HG03064 (cell line): ENCODE data around the gene BCL3.

Experiments used
- ATAC-seq: cut with Tn5 transposase; IDR thresholded peaks from one replicate; pipeline ENCODE4 v1.9.1; 2021; ENCODE audit warnings: low read depth; ENCODE audit not compliant: unreplicated experiment

Gene BCL3

DNA sequence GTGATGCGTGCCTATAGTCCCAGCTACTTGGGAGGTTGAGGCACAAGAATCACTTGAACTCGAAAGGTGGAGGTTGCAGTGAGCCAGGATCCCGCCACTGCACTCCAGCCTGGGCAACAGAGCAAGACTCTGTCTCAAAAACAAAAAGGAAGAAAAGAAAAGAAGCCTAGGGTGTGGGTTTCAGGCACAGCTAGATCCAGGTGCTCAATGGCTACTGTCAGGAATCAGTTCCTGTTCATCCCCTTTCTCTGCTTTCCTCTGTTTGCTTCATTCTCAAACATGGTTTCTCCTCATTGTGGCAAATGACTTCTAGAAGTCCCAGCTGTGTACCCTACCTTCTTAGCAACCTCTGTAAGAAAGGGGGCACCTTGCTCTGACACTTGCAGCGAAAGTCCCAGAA is 35.0 kb downstream of the BCL3 start:
- ATAC-seq = no peak

DNA sequence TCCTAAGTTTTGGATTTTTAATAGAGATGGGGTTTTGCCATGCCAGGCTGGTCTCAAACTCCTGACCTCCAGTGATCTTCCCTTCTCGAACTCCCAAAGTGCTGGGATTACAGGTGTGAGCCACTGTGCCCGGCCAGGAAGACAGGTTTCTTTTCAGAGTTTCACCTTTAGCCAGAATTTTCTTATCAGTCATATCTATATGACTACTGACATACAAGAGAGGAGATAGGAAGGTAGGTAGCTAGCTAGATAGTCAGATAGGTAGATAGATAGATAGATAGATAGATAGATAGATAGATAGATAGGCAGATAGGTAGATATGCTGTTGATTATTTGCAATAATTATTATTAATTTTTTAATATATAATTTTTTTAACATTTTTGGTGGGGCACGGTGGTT is 36.8 kb downstream of the BCL3 start:
- no peak for ATAC-seq

DNA sequence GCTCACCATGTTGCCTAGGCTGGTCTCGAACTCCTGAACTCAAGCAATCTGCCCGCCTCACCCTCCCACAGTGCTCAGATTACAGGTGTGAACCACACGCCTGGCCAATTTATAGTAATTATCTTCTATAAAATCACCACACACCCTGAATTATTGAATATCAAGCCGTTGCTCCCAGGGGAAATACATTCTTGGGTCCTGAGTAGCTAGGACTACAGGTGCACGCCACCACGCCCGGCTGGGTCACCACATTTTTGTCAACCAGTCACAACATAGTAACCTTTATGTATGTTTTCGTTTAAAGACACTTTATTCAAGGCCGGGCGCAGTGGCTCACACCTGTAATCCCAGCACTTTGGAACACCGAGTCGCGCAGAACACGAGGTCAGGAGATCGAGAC is 37.5 kb downstream of the BCL3 start:
- no peak for ATAC-seq

DNA sequence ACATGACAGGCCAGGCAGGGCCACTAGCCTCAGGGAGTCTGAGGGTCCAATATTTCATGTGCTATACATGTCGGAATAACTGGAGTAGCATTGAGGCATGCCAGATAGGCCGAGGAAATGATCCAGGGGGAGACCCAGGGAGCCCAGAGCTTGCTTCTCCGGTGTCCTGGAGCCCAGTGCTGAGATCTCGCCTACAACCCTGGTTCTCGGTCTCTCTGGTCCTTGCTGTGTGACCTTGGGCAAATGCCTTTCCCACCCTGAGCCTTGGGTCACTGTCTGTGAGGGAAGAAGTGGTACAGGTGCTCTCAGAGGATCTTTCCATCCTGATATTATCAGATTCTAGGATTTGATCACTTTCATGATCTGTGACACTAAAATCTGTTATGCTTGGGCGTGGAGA is 40.5 kb downstream of the BCL3 start:
- ATAC-seq = no peak

DNA sequence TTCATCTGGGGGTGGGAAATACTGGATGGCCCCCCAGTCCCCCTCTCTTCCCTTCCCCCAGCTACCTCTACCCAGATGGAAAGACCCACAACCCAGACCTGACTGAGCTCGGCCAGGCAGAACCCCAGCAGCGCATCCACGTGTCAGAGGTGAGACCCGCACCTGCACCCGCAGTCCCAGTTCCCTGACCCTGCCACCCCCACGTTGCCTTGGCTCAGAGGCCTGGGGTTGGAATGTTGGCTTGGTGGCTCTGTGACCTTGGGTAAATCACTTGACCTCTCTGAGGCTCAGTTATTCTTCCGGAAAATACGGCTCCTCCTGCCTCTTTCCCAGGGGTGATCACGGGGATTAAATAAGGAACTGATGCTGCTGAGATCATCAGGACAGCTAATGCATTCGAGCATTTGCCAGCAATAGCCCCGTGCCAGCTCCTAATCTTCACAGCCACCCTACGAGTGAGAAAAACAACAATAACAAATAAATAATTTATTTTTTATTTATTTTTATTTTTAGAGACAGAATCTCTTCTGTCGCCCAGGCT is 41.5 kb downstream of the BCL3 start:
- no peak for ATAC-seq

DNA sequence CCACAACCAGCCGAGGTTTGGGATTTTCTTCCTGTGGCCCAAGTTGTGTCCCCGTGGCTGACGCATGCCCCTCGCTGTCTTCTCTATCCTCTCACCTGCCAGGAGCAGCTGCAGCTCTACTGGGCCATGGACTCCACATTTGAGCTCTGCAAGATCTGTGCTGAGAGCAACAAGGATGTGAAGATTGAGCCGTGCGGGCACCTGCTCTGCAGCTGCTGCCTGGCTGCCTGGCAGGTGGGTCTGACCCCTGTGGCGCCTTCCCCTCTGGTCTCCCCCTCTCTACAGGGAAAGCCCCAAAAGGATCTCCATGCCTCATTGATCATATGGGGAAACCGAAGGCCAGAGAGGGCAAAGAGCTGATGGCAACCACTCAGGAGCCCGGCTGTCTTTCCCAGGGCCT is 43.8 kb downstream of the BCL3 start:
- ATAC-seq = no peak

DNA sequence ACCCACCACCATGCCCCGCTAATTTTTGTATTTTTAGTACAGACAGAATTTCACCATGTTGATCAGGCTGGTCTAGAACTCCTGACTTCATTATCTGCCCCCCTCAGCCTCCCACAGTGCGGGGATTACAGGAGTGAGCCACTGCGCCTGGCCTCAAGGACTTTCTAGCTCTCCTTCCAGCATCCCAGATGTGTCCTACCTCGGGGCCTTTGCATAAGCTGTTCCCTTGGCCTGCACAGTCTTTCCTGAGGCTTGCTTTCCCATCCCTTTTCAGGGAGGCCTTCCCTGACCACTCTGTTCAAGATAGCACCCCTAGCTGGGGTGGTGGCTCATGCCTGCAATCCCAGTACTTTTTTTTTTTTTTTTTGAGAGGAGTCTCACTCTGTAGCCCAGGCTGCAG is 46.1 kb downstream of the BCL3 start:
- no peak for ATAC-seq

DNA sequence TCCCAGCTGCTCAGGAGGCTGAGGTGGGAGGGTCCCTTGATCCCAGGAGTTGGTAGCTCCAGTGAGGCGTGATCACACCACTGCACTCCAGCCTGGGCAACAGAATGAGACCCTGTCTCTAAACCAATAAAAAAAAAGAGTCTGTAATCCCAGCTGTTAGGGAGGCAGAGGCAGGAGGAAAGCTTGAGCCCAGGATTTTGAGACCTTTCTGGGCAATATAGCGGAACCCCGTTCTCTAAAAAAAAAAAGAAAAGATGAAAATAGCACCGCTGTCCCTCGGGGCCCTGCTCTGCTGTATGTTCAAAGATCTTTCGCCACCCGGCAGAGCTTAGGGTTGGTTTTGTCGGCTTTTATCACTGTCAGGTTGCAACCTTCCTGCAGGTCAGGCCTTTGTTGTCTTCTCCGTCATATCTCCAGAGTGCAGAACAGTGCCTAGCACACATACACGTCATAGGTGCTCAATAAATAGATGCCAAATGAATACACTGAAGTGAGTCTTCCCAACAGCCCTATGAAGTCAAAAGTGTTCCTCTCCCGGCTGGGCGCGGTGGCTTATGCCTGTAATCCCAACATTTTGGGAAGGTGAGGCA is 47.0 kb downstream of the BCL3 start:
- ATAC-seq = no peak

DNA sequence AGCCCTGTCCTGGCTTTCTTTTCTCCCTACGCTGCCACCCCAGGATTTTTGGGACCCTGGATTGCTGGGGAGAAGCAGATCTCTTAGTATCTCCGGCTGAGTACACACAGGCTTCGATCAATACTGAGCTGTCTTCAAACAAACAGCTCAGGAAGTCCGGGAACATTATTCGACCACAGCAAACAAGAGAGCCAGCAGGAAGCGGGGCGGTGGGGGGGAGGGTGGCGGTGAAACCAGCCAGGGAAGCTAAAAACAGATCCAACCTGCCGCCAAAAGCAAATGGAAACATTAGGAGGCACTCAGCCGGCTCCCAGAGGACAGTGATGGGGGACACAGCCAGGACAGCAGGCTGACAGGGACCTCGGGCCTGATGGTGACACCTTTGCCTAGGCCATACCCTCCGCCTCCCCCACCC is 48.2 kb downstream of the BCL3 start:
- no peak for ATAC-seq

DNA sequence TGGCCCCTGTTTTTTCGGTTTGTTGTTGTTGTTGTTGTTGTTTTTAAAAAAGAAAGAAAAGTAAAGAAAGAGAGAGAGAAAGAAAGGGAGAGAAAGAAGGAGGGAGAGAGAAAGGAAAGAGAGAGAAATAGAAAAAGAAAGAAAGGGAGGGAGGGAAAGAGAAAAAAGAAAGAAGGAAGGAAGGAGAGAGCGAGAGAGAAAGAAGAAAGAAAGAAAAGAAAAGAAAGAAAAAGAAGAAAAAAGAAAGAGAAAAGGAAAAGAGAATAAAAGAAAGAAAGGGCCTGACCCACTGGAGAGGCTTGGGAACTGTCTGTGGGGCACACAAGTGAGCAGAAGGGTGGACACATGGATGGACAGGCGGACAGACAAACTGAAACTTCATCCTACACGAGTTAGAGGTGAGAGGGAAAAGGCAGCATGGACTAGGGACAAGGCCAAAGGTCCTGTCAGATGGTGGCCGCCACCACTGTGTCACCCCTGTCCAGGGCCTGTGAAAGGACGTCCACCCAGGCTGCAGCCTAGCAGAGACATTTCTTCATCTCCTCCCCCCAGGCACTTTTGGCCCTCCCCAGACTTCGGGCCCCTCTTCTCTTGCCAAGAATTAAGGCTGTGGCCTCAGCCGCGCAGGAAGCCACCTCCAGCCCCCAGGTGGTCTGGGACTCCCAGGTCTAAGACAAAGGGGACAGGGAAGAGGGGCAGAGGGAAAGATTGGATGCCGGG is 51.3 kb downstream of the BCL3 start:
- ATAC-seq = no peak

DNA sequence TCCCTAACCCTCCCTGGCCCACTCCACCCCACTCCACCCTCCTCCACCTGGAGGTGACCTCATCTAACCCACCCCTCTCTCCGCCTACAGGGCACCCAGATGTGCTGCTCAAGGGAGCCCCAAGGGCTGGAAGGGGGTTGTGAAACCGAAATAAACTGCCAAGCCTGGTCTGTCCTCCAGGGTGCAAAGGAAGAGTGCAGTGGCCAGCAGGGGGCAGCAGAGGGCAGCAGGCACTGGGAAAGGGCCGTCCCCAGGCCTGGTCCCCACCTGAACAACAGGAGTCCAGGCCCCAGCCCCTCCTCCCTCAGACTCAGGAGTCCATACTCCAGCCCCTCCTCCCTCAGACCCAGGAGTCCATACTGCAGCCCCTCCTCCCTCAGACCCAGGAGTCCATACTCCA is 52.0 kb downstream of the BCL3 start:
- no peak for ATAC-seq

DNA sequence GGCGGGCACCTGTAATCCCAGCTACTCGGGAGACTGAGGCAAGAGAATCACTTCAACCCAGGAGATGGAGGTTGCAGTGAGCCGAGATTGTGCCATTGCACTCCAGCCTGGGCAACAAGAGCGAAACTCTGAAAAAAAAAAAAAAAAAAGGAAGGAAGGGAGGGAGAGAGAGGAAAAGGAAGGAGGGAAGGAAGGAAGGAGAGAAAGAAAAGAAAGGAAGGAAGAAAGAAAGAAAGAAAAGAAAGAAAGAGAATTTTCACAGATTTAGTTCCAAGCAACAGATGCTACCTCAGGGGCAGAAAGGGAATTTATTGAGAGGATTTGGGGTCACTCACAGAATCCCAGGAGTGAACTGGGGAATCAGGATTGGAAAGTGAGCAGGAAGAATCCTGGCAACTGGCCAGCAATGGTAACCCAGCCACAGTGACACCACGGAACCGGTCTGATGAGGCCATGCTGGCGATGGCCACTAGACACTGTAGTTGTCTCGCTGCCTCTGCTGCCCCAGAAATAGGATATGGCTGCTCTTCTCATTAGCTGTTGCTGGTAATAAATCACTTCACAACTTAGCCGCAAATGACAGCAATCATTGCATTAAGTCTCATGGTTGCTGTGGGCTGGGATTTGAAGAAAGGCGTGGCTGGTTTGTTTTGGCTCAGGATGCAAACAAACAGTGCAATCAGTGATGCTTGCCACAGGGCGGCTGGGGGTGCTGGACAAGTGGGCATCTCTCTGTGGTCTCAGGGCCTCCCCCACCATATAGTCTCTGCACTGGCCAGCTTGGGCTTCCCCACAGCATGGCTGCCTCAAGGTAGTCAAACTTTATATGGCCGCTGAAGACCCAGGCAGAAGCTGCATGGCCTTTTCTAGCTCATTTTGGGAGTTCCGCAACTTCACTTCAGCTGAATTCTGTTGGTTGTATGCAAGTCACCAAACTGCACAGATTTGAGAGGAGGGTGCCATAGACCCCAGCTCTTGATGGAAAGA is 55.2 kb downstream of the BCL3 start:
- ATAC-seq = no peak

DNA sequence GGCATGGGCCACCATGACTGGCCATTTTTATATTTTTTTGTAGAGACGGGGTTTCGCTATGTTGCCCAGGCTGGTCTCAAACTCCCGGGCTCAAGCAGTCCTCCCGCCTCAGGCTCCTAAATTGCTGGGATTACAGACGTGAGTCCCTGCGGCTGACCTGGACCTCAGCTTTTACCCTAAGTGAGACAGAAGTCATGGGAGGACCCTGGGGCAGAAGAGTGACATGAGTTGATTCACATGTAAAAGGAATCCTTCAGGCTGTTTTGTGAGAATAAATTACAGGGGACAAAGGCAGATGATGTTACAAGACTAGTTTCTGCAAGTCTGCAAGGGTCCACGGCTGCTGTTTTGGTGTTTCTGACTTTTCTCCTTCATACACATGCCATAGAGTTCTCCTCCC is 57.8 kb downstream of the BCL3 start:
- no peak for ATAC-seq

DNA sequence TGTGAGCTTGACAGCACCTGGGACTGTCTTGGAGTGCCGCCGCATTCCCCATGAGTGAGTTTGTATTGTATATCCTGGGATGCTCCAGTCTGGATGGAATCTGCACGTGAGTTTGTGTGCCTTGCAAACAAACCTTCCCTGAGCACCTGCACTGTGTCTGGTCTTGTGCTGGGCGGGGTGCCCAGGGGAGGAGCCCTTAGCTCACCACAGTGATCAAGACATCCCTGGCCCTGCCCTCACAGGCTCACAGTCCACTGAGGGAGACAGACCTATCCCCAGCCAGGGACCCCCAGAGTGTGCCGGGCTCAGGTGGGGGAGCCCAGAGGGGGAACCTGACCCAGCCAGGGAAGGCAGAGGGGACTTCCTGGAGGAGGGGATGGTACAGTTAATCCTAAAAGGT is 58.7 kb downstream of the BCL3 start:
- no peak for ATAC-seq

DNA sequence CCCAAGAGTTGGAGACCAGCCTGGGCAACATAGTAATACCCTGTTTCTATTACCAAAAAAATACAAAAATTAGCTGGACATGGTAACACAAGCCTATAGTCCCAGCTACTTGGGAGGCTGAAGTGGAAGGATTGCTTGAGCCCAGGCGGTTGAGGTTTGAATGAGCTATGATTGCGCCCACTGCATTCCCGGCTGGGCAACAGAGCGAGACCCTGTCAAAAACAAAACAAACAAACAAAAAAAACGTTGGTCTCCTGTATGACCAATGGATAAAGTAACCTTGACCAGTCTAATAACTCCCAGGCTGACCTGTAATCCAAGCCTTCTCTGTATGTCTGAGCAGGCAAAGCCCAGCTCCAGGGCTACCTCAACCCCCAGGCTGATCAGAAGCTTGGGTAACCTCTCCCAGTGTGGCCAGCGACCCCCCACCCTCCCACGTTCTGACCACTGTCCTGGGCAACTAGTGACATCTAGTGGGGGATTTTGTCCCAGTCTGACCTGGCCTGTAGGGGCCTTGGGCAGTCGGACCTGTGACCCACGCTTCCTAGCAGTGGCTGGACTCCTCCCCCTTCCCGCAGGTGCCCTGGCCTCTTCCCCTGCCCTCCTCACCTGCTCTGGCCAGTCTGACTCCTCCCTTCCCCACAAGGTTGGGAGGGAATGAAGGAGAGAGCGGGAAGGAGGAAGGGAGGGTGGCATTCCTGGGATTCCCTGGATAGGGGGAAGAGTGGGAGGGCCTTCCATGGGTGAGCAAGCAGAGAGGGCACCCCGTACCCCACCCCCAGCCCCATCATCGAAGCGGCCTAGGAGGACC is 59.3 kb downstream of the BCL3 start:
- ATAC-seq = no peak

DNA sequence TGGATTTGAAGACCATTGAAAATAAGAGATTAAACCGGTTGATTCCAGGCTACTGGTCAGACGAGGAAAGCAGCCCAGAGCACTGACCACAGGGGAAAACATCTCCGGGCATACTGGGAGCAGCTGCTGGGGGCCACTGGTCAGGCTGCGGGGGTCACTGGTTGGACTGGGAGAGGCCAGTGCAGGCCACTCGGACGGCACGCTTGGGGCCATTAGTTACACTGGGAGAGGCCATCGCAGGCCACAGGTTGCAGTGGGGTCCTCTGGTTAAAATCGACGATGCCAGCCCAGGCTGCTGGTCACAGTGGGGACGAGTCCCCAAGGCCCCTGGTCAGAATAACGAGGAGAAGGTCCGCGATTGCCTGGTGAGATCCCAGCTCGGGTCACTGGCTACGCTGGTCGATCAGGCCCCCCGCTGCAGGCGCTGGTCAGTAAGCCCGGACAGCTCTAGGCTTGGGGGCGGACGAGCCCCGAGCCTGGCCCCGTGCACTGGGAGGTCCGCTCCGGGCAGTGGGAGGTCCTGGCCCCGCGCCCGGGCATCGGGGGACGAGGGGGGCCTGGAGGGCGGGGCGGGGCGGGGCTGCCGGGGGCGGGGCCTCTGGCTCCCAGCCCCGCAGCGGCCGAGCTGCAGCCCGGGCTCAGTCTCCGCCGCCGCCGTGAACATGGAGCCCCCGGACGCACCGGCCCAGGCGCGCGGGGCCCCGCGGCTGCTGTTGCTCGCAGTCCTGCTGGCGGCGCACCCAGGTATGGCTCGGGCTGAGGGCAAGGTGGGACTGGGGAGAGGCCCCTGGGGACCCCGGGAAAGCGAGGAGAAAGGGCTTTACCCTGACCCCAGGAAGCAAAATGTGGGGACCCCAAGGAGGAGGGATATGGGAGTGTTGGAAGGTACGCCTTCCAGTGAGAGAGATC is 60.2 kb downstream of the BCL3 start, which contains the start of gene BCAM:
TSS of gene BCAM (plus strand) at position 641 of the 909 bp plus-strand sequence. CDS start at position 663, 22 bp downstream.
- no peak for ATAC-seq
